Measurements from ENCODE around the gene AAMDC.

The AAMDC gene

GRCh38 chr11:77820565-77821348 lies at the start of gene AAMDC, which contains the start of gene RSF1:
Gene AAMDC (plus strand): TSS chr11:77821144. CDS start chr11:77842497, 21,353 bp downstream.
Gene RSF1 (minus strand): TSS chr11:77820722. CDS start chr11:77820714, 8 bp downstream.
- Histone ChIP-seq H3K9ac (ENCODE audit: low read depth in 1 of 2, low read length in 2 of 2) (peak within 1 kb of the TSS; percentile 77 to 90), H3K9me3 (ENCODE audit: control insufficient read depth in 2 of 2, low read length in 2 of 2) (no peaks in the 10 kb centered on the region), H3K4me1 (ENCODE audit: control insufficient read depth in 2 of 2, insufficient read depth in 2 of 2, low read length in 2 of 2) (peaks cover 9 to 12% of the 10 kb centered on the region in 2 donors), H3K27me3 (ENCODE audit: control insufficient read depth in 2 of 2, insufficient read depth in 2 of 2, low read length in 2 of 2) (no peaks in the 10 kb centered on the region), H3K36me3 (ENCODE audit: control insufficient read depth in 2 of 2, insufficient read depth in 2 of 2, low read length in 2 of 2) (no peaks in the 10 kb centered on the region), H3K4me3 (ENCODE audit: low read length in 2 of 2) (peak within 1 kb of the TSS; percentile 87 to 96), H3K27ac (ENCODE audit: low read depth in 2 of 2, low read length in 2 of 2) (peak within 1 kb of the TSS; percentile 89 to 92)

DNA sequence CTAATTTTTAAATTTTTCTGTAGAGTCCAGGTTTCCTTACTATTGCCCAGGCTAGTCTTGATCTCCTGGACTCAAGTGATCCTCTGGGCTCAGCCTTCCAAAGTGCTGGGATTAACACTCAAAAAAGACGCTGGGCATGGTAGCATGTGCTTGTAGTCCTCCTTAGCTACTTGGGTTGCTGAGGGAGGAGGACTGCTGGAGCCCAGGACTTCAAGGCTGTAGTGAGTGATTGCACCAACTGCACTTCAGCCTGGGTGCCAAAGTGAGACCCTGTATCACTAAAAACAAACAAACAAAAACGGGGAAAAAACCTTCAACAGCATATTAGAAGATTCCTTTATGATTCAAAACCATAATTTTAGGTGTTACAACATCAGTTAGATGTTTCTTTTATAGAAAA lies 45.0 kb upstream of the AAMDC start:
- H3K27ac ChIP-seq (ENCODE audit: low read depth in 2 of 2, low read length in 2 of 2) = no peak overlapping the region
- H3K36me3 ChIP-seq (ENCODE audit: control insufficient read depth in 2 of 2, insufficient read depth in 2 of 2, low read length in 2 of 2) = no peaks in the 10 kb centered on the region
- H3K4me1 ChIP-seq (ENCODE audit: control insufficient read depth in 2 of 2, insufficient read depth in 2 of 2, low read length in 2 of 2) = no peaks in the 10 kb centered on the region
- no peaks in the 10 kb centered on the region for H3K27me3 ChIP-seq (ENCODE audit: control insufficient read depth in 2 of 2, insufficient read depth in 2 of 2, low read length in 2 of 2)
- no peak overlapping the region for H3K4me3 ChIP-seq (ENCODE audit: low read length in 2 of 2)
- H3K9ac ChIP-seq (ENCODE audit: low read depth in 1 of 2, low read length in 2 of 2) = no peak overlapping the region
- no peaks in the 10 kb centered on the region for H3K9me3 ChIP-seq (ENCODE audit: control insufficient read depth in 2 of 2, low read length in 2 of 2)

GRCh38 chr11:77776455-77776854 lies 44.5 kb upstream of the AAMDC start:
- Histone ChIP-seq H3K9me3 (ENCODE audit: control insufficient read depth in 2 of 2, low read length in 2 of 2) (no peaks in the 10 kb centered on the region), H3K27ac (ENCODE audit: low read depth in 2 of 2, low read length in 2 of 2) (no peak overlapping the region), H3K9ac (ENCODE audit: low read depth in 1 of 2, low read length in 2 of 2) (no peak overlapping the region), H3K4me1 (ENCODE audit: control insufficient read depth in 2 of 2, insufficient read depth in 2 of 2, low read length in 2 of 2) (no peaks in the 10 kb centered on the region), H3K27me3 (ENCODE audit: control insufficient read depth in 2 of 2, insufficient read depth in 2 of 2, low read length in 2 of 2) (no peaks in the 10 kb centered on the region), H3K4me3 (ENCODE audit: low read length in 2 of 2) (no peak overlapping the region), H3K36me3 (ENCODE audit: control insufficient read depth in 2 of 2, insufficient read depth in 2 of 2, low read length in 2 of 2) (no peaks in the 10 kb centered on the region)

- Histone ChIP-seq H3K36me3 (ENCODE audit: control insufficient read depth in 2 of 2, insufficient read depth in 2 of 2, low read length in 2 of 2) (no peaks in the 10 kb centered on the region), H3K4me3 (ENCODE audit: low read length in 2 of 2) (no peak overlapping the region), H3K9ac (ENCODE audit: low read depth in 1 of 2, low read length in 2 of 2) (no peak overlapping the region), H3K4me1 (ENCODE audit: control insufficient read depth in 2 of 2, insufficient read depth in 2 of 2, low read length in 2 of 2) (no peaks in the 10 kb centered on the region), H3K27me3 (ENCODE audit: control insufficient read depth in 2 of 2, insufficient read depth in 2 of 2, low read length in 2 of 2) (no peaks in the 10 kb centered on the region), H3K9me3 (ENCODE audit: control insufficient read depth in 2 of 2, low read length in 2 of 2) (no peaks in the 10 kb centered on the region), H3K27ac (ENCODE audit: low read depth in 2 of 2, low read length in 2 of 2) (no peak overlapping the region)
Measured at GRCh38 chr11:77778118-77778517, 42.8 kb upstream of the AAMDC start.

DNA sequence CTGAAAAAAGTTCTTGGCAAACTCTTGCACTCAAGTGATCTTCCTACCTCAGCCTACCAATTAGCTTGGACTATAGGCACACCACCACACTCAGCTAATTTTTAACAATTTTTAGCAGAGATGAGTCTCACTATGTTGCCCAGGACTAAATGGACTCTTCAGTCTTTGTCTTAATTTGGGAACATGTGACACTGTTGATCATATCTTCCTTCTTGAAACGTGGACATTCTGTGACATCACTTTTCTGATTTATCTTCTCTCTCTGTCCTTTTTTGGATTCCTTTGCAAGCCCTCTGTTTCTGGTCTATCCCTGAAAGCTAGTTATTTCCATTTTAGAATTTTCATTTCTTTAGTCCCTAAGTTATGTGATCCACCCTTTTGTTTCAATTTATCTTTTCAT lies 42.4 kb upstream of the AAMDC start:
- Histone ChIP-seq H3K36me3 (ENCODE audit: control insufficient read depth in 2 of 2, insufficient read depth in 2 of 2, low read length in 2 of 2) (no peaks in the 10 kb centered on the region), H3K9ac (ENCODE audit: low read depth in 1 of 2, low read length in 2 of 2) (no peak overlapping the region), H3K4me3 (ENCODE audit: low read length in 2 of 2) (no peak overlapping the region), H3K9me3 (ENCODE audit: control insufficient read depth in 2 of 2, low read length in 2 of 2) (no peaks in the 10 kb centered on the region), H3K27ac (ENCODE audit: low read depth in 2 of 2, low read length in 2 of 2) (no peak overlapping the region), H3K27me3 (ENCODE audit: control insufficient read depth in 2 of 2, insufficient read depth in 2 of 2, low read length in 2 of 2) (no peaks in the 10 kb centered on the region), H3K4me1 (ENCODE audit: control insufficient read depth in 2 of 2, insufficient read depth in 2 of 2, low read length in 2 of 2) (no peaks in the 10 kb centered on the region)

DNA sequence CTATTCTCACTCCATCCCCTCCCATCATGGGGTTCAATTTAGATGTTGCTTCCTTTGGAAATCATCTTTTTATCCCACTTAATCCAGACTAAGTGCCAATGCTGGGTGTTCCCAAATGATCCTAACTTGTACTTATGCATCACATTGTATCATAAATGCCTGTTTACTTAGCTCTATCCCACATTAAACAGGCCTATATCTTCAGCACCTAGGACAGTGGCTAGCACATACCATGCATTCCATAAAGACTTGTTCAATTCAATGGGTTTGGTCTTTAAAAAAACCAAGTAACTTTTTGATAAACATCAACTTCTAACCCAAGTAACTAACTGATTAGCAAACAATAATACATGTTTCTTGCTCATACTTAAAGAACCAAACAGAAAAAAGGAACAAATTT lies 41.0 kb upstream of the AAMDC start:
- Histone ChIP-seq H3K9ac (ENCODE audit: low read depth in 1 of 2, low read length in 2 of 2) (no peak overlapping the region), H3K9me3 (ENCODE audit: control insufficient read depth in 2 of 2, low read length in 2 of 2) (no peaks in the 10 kb centered on the region), H3K27me3 (ENCODE audit: control insufficient read depth in 2 of 2, insufficient read depth in 2 of 2, low read length in 2 of 2) (no peaks in the 10 kb centered on the region), H3K36me3 (ENCODE audit: control insufficient read depth in 2 of 2, insufficient read depth in 2 of 2, low read length in 2 of 2) (no peaks in the 10 kb centered on the region), H3K4me1 (ENCODE audit: control insufficient read depth in 2 of 2, insufficient read depth in 2 of 2, low read length in 2 of 2) (no peaks in the 10 kb centered on the region), H3K4me3 (ENCODE audit: low read length in 2 of 2) (no peak overlapping the region), H3K27ac (ENCODE audit: low read depth in 2 of 2, low read length in 2 of 2) (no peak overlapping the region)

GRCh38 chr11:77783025-77783424 lies 37.9 kb upstream of the AAMDC start:
- H3K4me3 ChIP-seq (ENCODE audit: low read length in 2 of 2) = no peak overlapping the region
- no peaks in the 10 kb centered on the region for H3K4me1 ChIP-seq (ENCODE audit: control insufficient read depth in 2 of 2, insufficient read depth in 2 of 2, low read length in 2 of 2)
- no peak overlapping the region for H3K27ac ChIP-seq (ENCODE audit: low read depth in 2 of 2, low read length in 2 of 2)
- H3K9ac ChIP-seq (ENCODE audit: low read depth in 1 of 2, low read length in 2 of 2) = no peak overlapping the region
- no peaks in the 10 kb centered on the region for H3K9me3 ChIP-seq (ENCODE audit: control insufficient read depth in 2 of 2, low read length in 2 of 2)
- H3K36me3 ChIP-seq (ENCODE audit: control insufficient read depth in 2 of 2, insufficient read depth in 2 of 2, low read length in 2 of 2) = no peaks in the 10 kb centered on the region
- no peaks in the 10 kb centered on the region for H3K27me3 ChIP-seq (ENCODE audit: control insufficient read depth in 2 of 2, insufficient read depth in 2 of 2, low read length in 2 of 2)

DNA sequence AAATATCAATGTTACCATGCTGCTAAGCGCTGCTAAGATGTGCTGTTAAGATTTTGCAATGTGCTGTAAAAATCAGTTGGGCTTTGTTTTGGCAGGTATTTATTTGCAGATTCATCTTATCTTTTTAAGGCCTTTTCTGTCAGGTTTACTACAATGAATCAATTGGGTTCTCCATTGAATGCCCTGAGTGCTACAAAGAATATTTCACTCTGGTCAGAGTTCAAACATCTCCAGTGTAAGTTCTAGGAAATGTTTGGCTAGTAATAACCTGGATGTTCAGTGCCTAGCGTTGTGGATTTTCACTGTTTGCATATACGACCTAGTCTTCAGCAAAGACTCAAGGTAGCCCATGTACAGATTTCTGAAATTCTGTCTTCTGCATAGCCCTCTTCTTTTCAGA lies 36.4 kb upstream of the AAMDC start:
- no peaks in the 10 kb centered on the region for H3K36me3 ChIP-seq (ENCODE audit: control insufficient read depth in 2 of 2, insufficient read depth in 2 of 2, low read length in 2 of 2)
- H3K9ac ChIP-seq (ENCODE audit: low read depth in 1 of 2, low read length in 2 of 2) = no peak overlapping the region
- H3K4me3 ChIP-seq (ENCODE audit: low read length in 2 of 2) = no peak overlapping the region
- H3K27me3 ChIP-seq (ENCODE audit: control insufficient read depth in 2 of 2, insufficient read depth in 2 of 2, low read length in 2 of 2) = no peaks in the 10 kb centered on the region
- no peaks in the 10 kb centered on the region for H3K4me1 ChIP-seq (ENCODE audit: control insufficient read depth in 2 of 2, insufficient read depth in 2 of 2, low read length in 2 of 2)
- H3K27ac ChIP-seq (ENCODE audit: low read depth in 2 of 2, low read length in 2 of 2) = no peak overlapping the region
- H3K9me3 ChIP-seq (ENCODE audit: control insufficient read depth in 2 of 2, low read length in 2 of 2) = no peaks in the 10 kb centered on the region

- H3K9ac ChIP-seq (ENCODE audit: low read depth in 1 of 2, low read length in 2 of 2) = no peak overlapping the region
- no peaks in the 10 kb centered on the region for H3K9me3 ChIP-seq (ENCODE audit: control insufficient read depth in 2 of 2, low read length in 2 of 2)
- no peaks in the 10 kb centered on the region for H3K4me1 ChIP-seq (ENCODE audit: control insufficient read depth in 2 of 2, insufficient read depth in 2 of 2, low read length in 2 of 2)
- H3K27ac ChIP-seq (ENCODE audit: low read depth in 2 of 2, low read length in 2 of 2) = no peak overlapping the region
- H3K27me3 ChIP-seq (ENCODE audit: control insufficient read depth in 2 of 2, insufficient read depth in 2 of 2, low read length in 2 of 2) = no peaks in the 10 kb centered on the region
- H3K36me3 ChIP-seq (ENCODE audit: control insufficient read depth in 2 of 2, insufficient read depth in 2 of 2, low read length in 2 of 2) = no peaks in the 10 kb centered on the region
- no peak overlapping the region for H3K4me3 ChIP-seq (ENCODE audit: low read length in 2 of 2)
Measured at GRCh38 chr11:77789061-77789730, 31.7 kb upstream of the AAMDC start.

GRCh38 chr11:77789731-77790476 lies 31.0 kb upstream of the AAMDC start:
- H3K36me3 ChIP-seq (ENCODE audit: control insufficient read depth in 2 of 2, insufficient read depth in 2 of 2, low read length in 2 of 2) = no peaks in the 10 kb centered on the region
- H3K9me3 ChIP-seq (ENCODE audit: control insufficient read depth in 2 of 2, low read length in 2 of 2) = no peaks in the 10 kb centered on the region
- H3K4me3 ChIP-seq (ENCODE audit: low read length in 2 of 2) = no peak overlapping the region
- H3K27ac ChIP-seq (ENCODE audit: low read depth in 2 of 2, low read length in 2 of 2) = no peak overlapping the region
- no peaks in the 10 kb centered on the region for H3K4me1 ChIP-seq (ENCODE audit: control insufficient read depth in 2 of 2, insufficient read depth in 2 of 2, low read length in 2 of 2)
- H3K9ac ChIP-seq (ENCODE audit: low read depth in 1 of 2, low read length in 2 of 2) = no peak overlapping the region
- H3K27me3 ChIP-seq (ENCODE audit: control insufficient read depth in 2 of 2, insufficient read depth in 2 of 2, low read length in 2 of 2) = no peaks in the 10 kb centered on the region
